Fibroblast of mammary gland (primary cell): ENCODE data around the gene TMPRSS13.
A peak's percentile ranks its signal among the peaks of the same experiment; 100 is the strongest.
"Not testable (repeated sequence)": the region's sequence is repeated elsewhere in the genome, so short reads cannot be mapped to it uniquely, and the experiment has no call there.

Experiments
- DNase-seq: peaks from one replicate; pipeline ENCODE4 v3.0.0-alpha.2; 2010; ENCODE audit warnings: low read depth
- H3K4me3 ChIP-seq: 2 replicates; pipeline ENCODE4 v1.5.1; 2011; ENCODE audit warnings: low read depth, mild to moderate bottlenecking, low read length, moderate library complexity; ENCODE audit not compliant: control insufficient read depth
- CTCF ChIP-seq: conservative IDR thresholded peaks from 2 replicates; pipeline ENCODE4 v1.5.1; 2011; ENCODE audit warnings: low read depth, low read length, inconsistent platforms; ENCODE audit not compliant: control insufficient read depth, insufficient read depth

Gene TMPRSS13

GRCh38 chr11:117950301-117950700 lies 21.1 kb upstream of the TMPRSS13 start:
- no peak for DNase-seq
- peak; percentile 13 for TF ChIP-seq CTCF

GRCh38 chr11:117949062-117949461 lies 19.9 kb upstream of the TMPRSS13 start:
- TF ChIP-seq CTCF: no peak
- no peak overlapping the region for H3K4me3 ChIP-seq
- DNase-seq: no peak

More at GRCh38 chr11:117950301-117950700, 21.1 kb upstream of the TMPRSS13 start:
- H3K4me3 ChIP-seq: no peak overlapping the region

- H3K4me3 ChIP-seq, DNase-seq: not testable (repeated sequence)
Observed at GRCh38 chr11:117948466-117948865, 19.3 kb upstream of the TMPRSS13 start.

GRCh38 chr11:117947751-117948150 lies 18.5 kb upstream of the TMPRSS13 start:
- DNase-seq, H3K4me3 ChIP-seq: not testable (repeated sequence)

- peak; percentile 96 for DNase-seq
- no peak overlapping the region for H3K4me3 ChIP-seq
- TF ChIP-seq CTCF: peak; percentile 97
Observed at GRCh38 chr11:117946842-117947526, 17.8 kb upstream of the TMPRSS13 start.

- DNase-seq: no peak
- no peak for TF ChIP-seq CTCF
- H3K4me3 ChIP-seq: no peak overlapping the region
Observed at GRCh38 chr11:117946156-117946841, 17.1 kb upstream of the TMPRSS13 start.

GRCh38 chr11:117945047-117945810 lies 16.0 kb upstream of the TMPRSS13 start:
- H3K4me3 ChIP-seq: no peak overlapping the region
- peak; percentile 10 for TF ChIP-seq CTCF
- DNase-seq: no peak
